ENCODE measurements around the gene MED16.
A peak's percentile ranks its signal among the peaks of the same experiment; 100 is the strongest.

MED16 gene

DNA sequence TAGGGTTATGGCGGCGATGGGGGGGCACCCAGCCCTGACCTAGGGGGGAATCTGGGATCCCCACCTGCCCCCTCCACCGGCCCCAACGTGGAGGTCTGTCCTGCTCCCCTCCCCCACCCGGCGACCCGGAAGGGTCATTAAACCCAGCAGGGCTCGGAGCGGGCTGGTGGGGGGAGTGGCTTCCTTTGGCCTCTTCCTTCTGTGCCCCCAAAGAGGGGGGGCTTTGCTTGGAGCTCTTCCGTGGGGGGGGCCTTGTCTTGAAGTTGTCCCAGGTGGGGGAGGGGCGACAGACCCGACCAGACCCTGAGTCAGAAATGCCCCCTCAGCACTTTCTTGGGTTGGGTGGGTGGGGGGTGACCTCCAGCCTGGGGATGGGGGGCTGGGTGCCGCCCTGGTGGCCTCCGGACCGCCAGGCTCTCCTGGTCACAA is 34.4 kb upstream of the MED16 start:
- DNase-seq: no peak

- DNase-seq: no peak
These were observed 33.8 kb upstream of the MED16 start for GRCh38 chr19:926589-927350.

DNA sequence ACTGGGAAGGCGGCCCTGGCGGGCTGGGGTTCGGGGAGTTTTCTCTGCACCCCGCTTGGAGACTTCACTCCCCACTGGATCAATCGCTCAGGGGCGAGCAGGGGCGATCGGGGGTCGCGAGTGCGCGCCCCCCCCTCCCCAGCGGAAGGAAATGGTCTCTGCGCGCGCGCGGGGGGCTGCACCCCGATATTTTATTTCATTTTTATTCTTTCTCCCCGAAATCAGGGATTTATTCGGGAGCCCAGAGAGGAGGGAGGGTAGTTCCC is 33.3 kb upstream of the MED16 start:
- DNase-seq: no peak

DNA sequence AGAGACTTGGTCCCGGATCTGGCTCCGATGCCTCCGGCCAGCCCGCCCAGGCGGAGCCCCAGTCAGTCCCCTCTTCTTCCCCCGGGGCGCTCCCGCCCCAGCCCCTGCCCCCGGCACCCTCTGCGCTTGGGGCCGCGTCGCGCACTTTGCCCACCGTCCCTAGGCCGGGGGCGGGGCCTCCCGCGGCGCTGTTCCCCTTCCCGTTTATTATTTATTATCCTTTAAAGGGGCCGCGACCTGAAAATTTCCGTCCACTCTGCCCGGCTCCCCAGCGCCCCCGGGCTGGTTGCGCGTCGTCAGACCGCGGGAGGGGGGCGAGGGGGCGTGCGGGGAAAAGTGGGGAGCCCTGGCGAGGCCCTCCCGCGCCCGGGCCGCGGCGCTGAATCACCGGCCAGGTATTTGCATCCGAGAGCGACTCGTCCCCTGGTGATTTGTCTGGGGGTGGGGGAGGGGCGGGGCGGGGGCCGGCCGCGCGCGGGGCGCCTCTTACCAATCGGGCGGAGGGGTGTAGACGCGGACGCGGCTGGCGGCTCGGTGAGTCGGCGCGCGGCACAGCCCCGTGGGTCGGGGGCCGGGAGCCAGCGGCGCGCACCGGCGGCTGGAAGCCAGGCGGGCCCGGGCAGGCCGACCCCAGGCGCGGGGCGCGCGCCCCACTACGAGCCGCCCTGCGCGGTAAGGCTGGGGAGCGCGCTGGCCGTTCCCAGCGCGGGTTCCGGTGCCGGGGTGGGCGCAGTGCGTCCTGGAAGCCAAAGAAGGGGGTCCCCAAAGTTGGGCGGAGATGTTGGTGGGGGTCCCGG is 32.7 kb upstream of the MED16 start, which contains the start of gene ARID3A:
Gene ARID3A (plus strand): TSS at position 510 of the 797 bp plus-strand sequence. CDS start 3,494 bp downstream, outside the sequence.
- DNase-seq: peak; percentile 71

- DNase-seq: peak in 1 of 2 donors; percentile 69
These were observed 32.1 kb upstream of the MED16 start for GRCh38 chr19:925087-925525.

GRCh38 chr19:924553-925086 is 31.6 kb upstream of the MED16 start:
- no peak for DNase-seq

GRCh38 chr19:920051-920864 is 27.3 kb upstream of the MED16 start:
- DNase-seq: peak; percentile 65 to 68

GRCh38 chr19:919199-920050 is 26.4 kb upstream of the MED16 start:
- DNase-seq: peak; percentile 30 to 54

GRCh38 chr19:918481-919198 is 25.7 kb upstream of the MED16 start:
- peak; percentile 26 to 29 for DNase-seq

- DNase-seq: no peak
These were observed 25.1 kb upstream of the MED16 start for GRCh38 chr19:918152-918437.

GRCh38 chr19:917323-918151 is 24.6 kb upstream of the MED16 start, which contains the start of gene KISS1R:
Gene KISS1R (plus strand): TSS chr19:917333. CDS start chr19:917503, 170 bp downstream.
- DNase-seq: peak in 1 of 2 donors; percentile 42

DNA sequence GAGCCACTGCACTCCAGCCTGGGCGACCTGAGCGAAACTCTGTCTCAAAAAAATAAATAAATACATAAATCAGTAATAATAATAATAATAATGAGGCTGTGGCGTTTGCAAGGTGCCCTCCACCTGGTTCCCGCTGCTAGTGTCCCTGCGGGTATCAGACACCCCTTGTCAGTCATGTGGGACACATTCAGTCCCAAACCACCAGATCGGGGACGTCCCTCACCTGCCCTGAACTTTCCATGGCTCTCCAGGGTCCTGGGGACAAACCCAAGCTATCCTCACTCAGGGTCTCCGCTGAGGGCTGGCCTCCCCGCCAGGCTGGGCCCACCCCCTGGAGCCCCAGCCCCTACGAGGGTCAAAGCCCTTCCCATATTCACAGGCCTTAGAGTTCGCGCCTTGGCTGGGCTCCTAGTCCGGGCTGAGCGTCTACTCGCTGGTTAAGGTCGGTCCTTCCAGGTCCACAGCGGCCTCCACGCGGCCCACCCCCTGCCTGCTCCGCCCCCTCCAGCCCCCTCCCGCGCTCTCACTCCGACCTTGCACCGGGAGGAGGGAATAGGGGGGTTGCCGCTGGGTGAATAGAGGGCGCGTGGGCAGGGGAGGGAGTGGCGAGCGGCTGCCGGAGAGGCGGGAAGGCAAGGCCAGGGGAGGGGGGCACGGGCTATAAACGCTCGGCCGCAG is 23.8 kb upstream of the MED16 start:
- DNase-seq: peak in 1 of 2 donors; percentile 58

GRCh38 chr19:913080-913748 is 20.2 kb upstream of the MED16 start, which contains the start of gene R3HDM4:
Gene R3HDM4 (minus strand): TSS chr19:913219. CDS start chr19:913157, 62 bp downstream.
- DNase-seq: peak; percentile 84

GRCh38 chr19:912181-913079 is 19.4 kb upstream of the MED16 start:
- DNase-seq: peak in 1 of 2 donors; percentile 41

GRCh38 chr19:911197-912033 is 18.4 kb upstream of the MED16 start:
- DNase-seq: no peak

- DNase-seq: no peak
These were observed 14.3 kb upstream of the MED16 start for GRCh38 chr19:907183-907853.

Measured in activated CD4-positive, alpha-beta T cell treated with anti-CD3 and anti-CD28 coated beads for 4 hours (primary cell).